Small intestine (tissue), 7 donors: ENCODE results near the gene SPARC. TPM values are rescaled to one million over a fixed set of nuclear protein-coding genes. Genes with fewer than 3 reads are reported as not detected.
"Not testable (repeated sequence)": the region's sequence is repeated elsewhere in the genome, so short reads cannot be mapped to it uniquely, and the experiment has no call there.

Experiments used
- DNase-seq, 2 donors: peaks; one replicate each; pipeline versions ENCODE4 v3.0.0 to v3.0.0-alpha.2; 2013
- FAIRE-seq: peaks from 2 replicates; lab custom pipeline; 2012; peaks lifted over from hg19 to GRCh38; lab: Jason Lieb, UNC
- H3K27ac ChIP-seq, 3 donors: one replicate each; pipeline ENCODE4 v1.5.1; 2013; ENCODE audit warnings: low read length in 2 of 3, mild to moderate bottlenecking in 2 of 3, control low read depth in 1 of 3, inconsistent platforms in 1 of 3, low read depth in 1 of 3, moderate library complexity in 1 of 3
- H3K27me3 ChIP-seq, 3 donors: one replicate each; pipeline ENCODE4 v1.6.1; 2013; ENCODE audit warnings: low read length in 3 of 3, inconsistent platforms in 1 of 3; ENCODE audit not compliant: control insufficient read depth in 3 of 3, insufficient read depth in 3 of 3
- H3K36me3 ChIP-seq, 3 donors: one replicate each; pipeline ENCODE4 v1.6.1; 2013; ENCODE audit warnings: low read length in 3 of 3, inconsistent platforms in 1 of 3, low read depth in 1 of 3, mild to moderate bottlenecking in 1 of 3, moderate library complexity in 1 of 3; ENCODE audit not compliant: control insufficient read depth in 3 of 3, insufficient read depth in 2 of 3
- H3K4me1 ChIP-seq, 3 donors: one replicate each; pipeline ENCODE4 v1.6.1; 2013; ENCODE audit warnings: low read length in 2 of 3, inconsistent platforms in 1 of 3, low read depth in 1 of 3, mild to moderate bottlenecking in 1 of 3, moderate library complexity in 1 of 3; ENCODE audit not compliant: control insufficient read depth in 3 of 3, insufficient read depth in 2 of 3
- H3K4me3 ChIP-seq, 3 donors: one replicate each; pipeline ENCODE4 v1.5.1; 2013; ENCODE audit warnings: low read length in 3 of 3, control low read depth in 1 of 3, inconsistent platforms in 1 of 3, low read depth in 1 of 3, mild to moderate bottlenecking in 1 of 3, moderate library complexity in 1 of 3
- H3K9me3 ChIP-seq, 2 donors: one replicate each; pipeline ENCODE4 v1.6.1; 2013; ENCODE audit warnings: low read depth in 1 of 2, low read length in 1 of 2; ENCODE audit not compliant: control insufficient read depth in 2 of 2, insufficient read depth in 1 of 2
- WGBS, 3 donors: extraction: QIAGEN DNeasy Blood & Tissue Kit; methylation state at CpG; one replicate each; pipeline ENCODE4 v1.1.7; 2013; 5-methylcytosine and 5-hydroxymethylcytosine counted together
- polyA plus RNA-seq, 4 donors: library from polyadenylated mRNA; stranded (reverse) in 3 of 4; unstranded in 1 of 4; fragments of 200-250 nt in 3 of 4; fragments of 120-200 nt in 1 of 4; gene quantifications; one replicate each; pipeline versions ENCODE4 v1.2.1 to v1.2.3, GENCODE V29; 2013
- donor health status: healthy with polysubstance abuse.
- donor health status: control.
- donor health status: control.
- donor health status: Bipolar disorder and iron deficiency.
- donor health status: healthy.

SPARC gene
- polyA plus RNA-seq, 4 donors, result 9.6 to 487 (median 135) TPM

DNA sequence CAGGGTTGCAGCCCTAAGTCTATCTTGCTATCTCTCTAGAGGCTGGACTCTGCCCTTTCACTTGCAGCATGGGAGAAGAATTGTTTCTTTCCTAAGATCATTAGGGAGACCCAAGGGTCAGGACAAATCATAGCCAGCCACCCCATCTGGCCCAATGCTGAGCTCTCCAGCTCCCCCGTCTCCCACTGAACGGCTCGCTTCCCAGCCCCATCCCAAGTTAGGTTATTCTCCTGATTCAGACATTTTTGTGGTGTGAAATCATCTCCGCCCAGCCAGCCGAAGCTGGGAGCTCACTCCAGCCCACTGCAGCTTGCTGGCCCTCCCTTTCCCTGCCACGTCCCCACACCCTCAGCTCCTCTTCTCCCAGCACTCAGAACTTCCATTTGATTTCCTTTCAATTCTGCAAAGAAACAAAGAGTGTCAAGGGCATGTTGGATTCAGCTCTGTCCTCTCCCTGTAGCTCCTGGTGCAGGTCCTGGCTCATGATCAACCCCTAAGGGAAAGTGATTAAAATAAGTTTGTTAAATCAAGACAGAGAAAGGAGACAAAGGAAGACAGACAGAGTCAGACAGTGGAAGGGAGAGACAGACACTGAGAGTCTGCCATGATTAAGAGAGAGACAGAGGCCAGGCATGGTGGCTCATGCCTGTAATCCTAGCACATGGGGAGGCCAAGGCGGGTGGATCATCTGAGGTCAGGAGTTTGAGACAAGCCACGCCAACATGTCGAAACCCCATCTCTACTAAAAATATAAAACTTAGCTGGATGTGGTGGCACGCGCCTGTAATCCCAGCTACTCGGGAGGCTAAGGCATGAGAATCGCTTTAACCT lies 12.6 kb upstream of the SPARC start:
- Histone ChIP-seq H3K4me3 (no peak overlapping the region), H3K27me3 (no peaks in the 10 kb centered on the region), H3K36me3 (no peaks in the 10 kb centered on the region), H3K9me3 (no peaks in the 10 kb centered on the region), H3K27ac (peak overlapping the region; percentile 42 to 91 (median 86)), H3K4me1 (peaks cover 0 to 50% (median 8%) of the 10 kb centered on the region in 3 donors)
- WGBS, 3 donors, result 63 to 65% (median 64%) methylated on average over 13 of the region's 13 CpGs
- DNase-seq (peak; percentile 70 to 85), FAIRE-seq (no peak)

DNA sequence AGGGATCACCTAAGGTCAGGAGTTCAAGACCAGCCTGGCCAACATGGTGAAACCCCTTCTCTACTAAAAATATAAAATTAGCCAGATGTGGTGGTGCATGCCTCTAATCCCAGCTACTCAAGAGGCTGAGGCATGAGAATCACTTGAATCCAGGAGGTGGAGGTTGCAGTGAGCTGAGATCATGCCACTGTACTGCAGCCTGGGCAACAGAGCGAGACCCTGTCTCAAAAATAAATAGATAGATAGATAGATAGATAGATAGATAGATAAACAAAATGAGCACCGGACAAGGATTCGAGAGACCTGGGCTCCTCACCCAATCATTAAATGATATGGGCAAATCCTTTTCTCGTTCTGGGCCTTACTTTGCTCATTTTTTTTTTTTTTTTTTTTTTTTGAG lies 11.4 kb upstream of the SPARC start:
- not testable (repeated sequence) for H3K27me3 ChIP-seq, FAIRE-seq, DNase-seq, H3K36me3 ChIP-seq, H3K4me3 ChIP-seq, H3K9me3 ChIP-seq
- H3K27ac ChIP-seq, result peak overlapping the region in 1 of 3 donors; percentile 91
- peaks cover 0 to 43% (median 7%) of the 10 kb centered on the region in 3 donors for H3K4me1 ChIP-seq
- WGBS, 3 donors, result 83 to 90% (median 89%) methylated on average over 4 of the region's 4 CpGs

DNA sequence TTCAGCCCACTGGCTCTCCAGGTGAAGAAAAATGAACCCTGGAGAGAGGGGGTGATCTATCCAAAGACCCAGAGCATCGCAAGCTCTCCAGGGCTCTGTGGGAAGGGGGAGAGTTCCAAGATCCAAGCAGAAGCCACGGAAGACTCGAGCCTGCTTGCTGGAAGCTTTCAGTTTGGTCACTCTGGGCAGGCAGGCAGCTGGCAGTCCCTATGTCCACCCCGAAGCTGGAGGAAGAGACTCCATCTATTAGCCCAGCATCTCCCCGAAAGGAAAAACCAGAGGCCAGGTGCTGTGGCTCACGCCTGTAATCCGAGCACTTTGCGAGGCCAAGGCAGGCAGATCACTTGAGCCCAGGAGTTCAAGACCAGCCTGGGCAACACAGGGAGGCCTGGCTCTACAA lies 10.7 kb upstream of the SPARC start:
- WGBS, 3 donors, result 81 to 87% (median 81%) methylated on average over 8 of the region's 8 CpGs
- Histone ChIP-seq H3K27ac (peak overlapping the region in 2 of 3 donors; percentile 15 to 73), H3K4me3 (no peak overlapping the region), H3K4me1 (peaks cover 0 to 38% (median 4%) of the 10 kb centered on the region in 3 donors), H3K36me3 (no peaks in the 10 kb centered on the region), H3K27me3 (no peaks in the 10 kb centered on the region), H3K9me3 (no peaks in the 10 kb centered on the region)
- no peak for DNase-seq
- FAIRE-seq, result no peak

DNA sequence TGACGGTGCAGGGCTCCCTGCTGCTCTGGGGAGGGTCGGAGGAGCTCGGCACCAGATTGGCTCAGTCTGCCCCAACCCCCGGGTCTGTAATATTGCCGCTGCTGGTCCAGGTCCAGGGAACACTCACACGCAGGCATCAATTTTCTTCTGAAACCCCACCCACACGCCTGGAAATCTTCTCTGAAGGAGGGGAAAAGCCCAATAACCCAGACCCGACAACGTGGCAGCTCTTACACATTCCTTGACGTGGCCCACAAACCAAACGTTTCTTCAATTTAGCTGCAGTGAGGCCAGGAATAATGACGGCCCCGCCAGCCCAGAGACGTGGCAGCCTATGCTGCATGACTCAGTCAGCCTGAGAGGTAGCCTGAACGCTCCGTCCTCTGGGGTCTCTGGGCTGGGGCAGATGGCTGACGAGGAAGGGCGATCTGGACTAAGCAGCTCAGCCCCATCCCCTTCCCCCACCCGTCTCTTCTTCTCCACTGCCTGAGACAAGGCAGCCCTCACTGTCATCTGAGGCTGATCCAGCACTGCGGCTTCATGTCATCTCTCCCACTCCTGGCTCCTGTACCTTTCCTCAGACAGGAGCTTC lies 9.9 kb upstream of the SPARC start:
- WGBS, 3 donors, result 57 to 82% (median 72%) methylated on average over 20 of the region's 20 CpGs

DNA sequence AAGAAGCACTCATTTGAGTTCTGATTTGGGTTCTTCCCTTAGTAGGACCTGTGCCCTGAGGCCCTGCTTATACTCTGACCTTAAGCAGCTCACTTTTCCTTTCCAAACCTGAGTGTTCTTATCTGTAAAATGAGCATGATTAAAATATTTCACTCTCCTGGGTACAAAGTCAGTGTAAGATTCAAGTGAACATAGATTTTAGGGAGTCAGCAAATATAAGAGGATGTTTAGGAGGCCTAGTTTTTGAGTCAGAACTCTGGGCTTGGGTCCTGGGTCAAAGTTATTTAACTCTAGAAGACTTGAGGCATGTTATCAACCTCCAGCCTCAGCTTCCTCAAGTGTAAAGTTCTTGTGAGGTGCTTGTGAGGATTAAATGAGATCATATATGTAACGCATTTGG lies 8.7 kb upstream of the SPARC start:
- WGBS, 3 donors, result 85 to 100% (median 100%) methylated on average over 1 of the region's 1 CpG
- Histone ChIP-seq H3K27me3 (no peaks in the 10 kb centered on the region), H3K4me3 (no peak overlapping the region), H3K27ac (no peak overlapping the region), H3K9me3 (no peaks in the 10 kb centered on the region), H3K4me1 (peaks cover 0 to 35% (median 4%) of the 10 kb centered on the region in 3 donors), H3K36me3 (no peaks in the 10 kb centered on the region)
- FAIRE-seq, result no peak
- no peak for DNase-seq

More for the DNA sequence above, 9.9 kb upstream of the SPARC start:
- H3K27me3 ChIP-seq, result no peaks in the 10 kb centered on the region
- DNase-seq (peak in 1 of 2 donors; percentile 48), FAIRE-seq (no peak)
- H3K36me3 ChIP-seq, result no peaks in the 10 kb centered on the region
- H3K9me3 ChIP-seq, result no peaks in the 10 kb centered on the region
- peaks cover 0 to 35% (median 4%) of the 10 kb centered on the region in 3 donors for H3K4me1 ChIP-seq
- H3K4me3 ChIP-seq, result no peak overlapping the region
- peak overlapping the region in 2 of 3 donors; percentile 73 to 75 for H3K27ac ChIP-seq

DNA sequence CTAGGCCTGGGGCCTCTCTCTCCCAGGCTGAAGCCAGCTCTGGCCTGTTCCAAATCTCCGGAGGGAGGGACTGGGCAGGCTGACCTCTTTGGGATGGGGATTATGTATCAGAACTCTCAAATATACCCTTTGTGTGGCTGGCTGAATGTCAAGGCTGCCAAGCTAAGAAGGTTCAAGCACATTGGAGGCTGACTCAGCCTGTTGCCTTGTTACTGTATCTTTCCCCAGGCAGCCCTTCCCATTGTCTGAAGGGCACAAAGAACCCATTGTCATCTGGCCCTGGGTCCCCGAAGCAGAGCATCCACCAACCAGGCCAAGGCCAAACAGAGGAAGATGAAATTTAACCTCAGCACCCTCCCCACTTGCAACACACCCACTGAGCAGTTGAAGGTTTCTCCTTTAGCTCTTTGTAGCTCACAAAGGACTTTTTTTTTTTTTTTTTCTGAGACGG lies 7.3 kb upstream of the SPARC start:
- no peaks in the 10 kb centered on the region for H3K9me3 ChIP-seq
- H3K27me3 ChIP-seq, result no peaks in the 10 kb centered on the region
- WGBS, 3 donors, result 76 to 86% (median 82%) methylated on average over 3 of the region's 3 CpGs
- no peak for FAIRE-seq
- H3K4me1 ChIP-seq, result peaks cover 0 to 27% (median 0%) of the 10 kb centered on the region in 3 donors
- H3K36me3 ChIP-seq, result no peaks in the 10 kb centered on the region
- DNase-seq, result no peak
- H3K27ac ChIP-seq, result no peak overlapping the region
- H3K4me3 ChIP-seq, result no peak overlapping the region

DNA sequence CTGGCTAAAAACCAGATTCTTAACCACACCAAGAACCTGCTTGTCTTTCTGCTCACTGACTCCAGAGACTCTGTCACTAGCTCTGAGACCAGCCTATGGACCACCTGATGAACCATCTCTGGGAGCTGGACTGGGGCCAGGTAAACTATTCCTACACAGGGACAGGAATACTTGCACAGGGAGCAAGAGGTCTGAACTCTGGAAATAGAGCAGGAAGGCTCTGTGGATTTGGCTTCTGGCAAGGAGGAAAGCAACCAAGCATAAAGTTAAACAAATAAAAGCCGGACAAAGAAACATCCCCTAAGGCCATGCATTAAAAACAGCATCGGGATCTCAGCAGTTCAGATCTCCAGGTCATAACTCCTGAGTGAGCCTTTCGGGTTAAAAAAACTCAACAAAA lies 5.6 kb upstream of the SPARC start:
- DNase-seq (no peak), FAIRE-seq (no peak)
- Histone ChIP-seq H3K27ac (no peak overlapping the region), H3K27me3 (no peaks in the 10 kb centered on the region), H3K4me3 (no peak overlapping the region), H3K4me1 (peaks cover 0 to 15% (median 0%) of the 10 kb centered on the region in 3 donors), H3K36me3 (no peaks in the 10 kb centered on the region), H3K9me3 (no peaks in the 10 kb centered on the region)
- WGBS, 3 donors, result 75 to 81% (median 80%) methylated on average over 3 of the region's 3 CpGs

DNA sequence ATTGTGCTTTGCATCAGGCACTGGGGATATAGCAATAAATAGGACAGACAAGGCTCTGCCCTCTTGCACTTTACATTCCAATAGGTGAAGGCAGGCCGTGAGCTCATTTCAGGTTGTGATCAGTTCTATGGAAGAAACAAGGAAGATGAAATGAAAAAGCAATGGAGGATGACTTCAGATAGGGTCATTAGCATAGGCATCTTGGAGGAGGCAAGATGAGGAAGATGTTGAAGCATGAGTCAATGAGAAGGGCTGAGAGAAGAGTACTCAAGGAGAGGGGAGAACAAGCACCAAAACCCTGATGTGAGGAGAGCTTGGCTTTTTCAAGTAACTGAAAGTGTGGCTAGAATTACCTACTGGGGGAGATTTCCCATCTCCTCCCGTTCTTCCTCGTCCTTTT lies 5.0 kb upstream of the SPARC start:
- H3K27ac ChIP-seq, result no peak overlapping the region
- H3K27me3 ChIP-seq, result no peaks in the 10 kb centered on the region
- no peak overlapping the region for H3K4me3 ChIP-seq
- DNase-seq, result no peak
- no peaks in the 10 kb centered on the region for H3K36me3 ChIP-seq
- H3K4me1 ChIP-seq, result peaks cover 0 to 12% (median 0%) of the 10 kb centered on the region in 3 donors
- no peak for FAIRE-seq
- no peaks in the 10 kb centered on the region for H3K9me3 ChIP-seq
- 84 to 95% (median 84%) methylated on average over 3 of the region's 3 CpGs for WGBS, 3 donors
